GM12875 (cell line): ENCODE results near the gene SLC22A2.

Experiments used
- H3K4me3 ChIP-seq: one replicate; pipeline ENCODE4 v1.5.1; 2011; ENCODE audit warnings: low read depth, low read length, control low read depth
- CTCF ChIP-seq: IDR thresholded peaks from 2 replicates; pipeline ENCODE4 v1.5.1; 2011; ENCODE audit warnings: low read depth, mild to moderate bottlenecking, control low read depth, inconsistent platforms, low read length, moderate library complexity, borderline replicate concordance; ENCODE audit not compliant: insufficient read depth

The SLC22A2 gene

GRCh38 chr6:160167604-160168399 is 90.8 kb downstream of the SLC22A2 start:
- H3K4me3 ChIP-seq = no peak overlapping the region
- TF ChIP-seq CTCF = no peak
